Measurements from ENCODE around the gene PTPRN.

The PTPRN gene

DNA sequence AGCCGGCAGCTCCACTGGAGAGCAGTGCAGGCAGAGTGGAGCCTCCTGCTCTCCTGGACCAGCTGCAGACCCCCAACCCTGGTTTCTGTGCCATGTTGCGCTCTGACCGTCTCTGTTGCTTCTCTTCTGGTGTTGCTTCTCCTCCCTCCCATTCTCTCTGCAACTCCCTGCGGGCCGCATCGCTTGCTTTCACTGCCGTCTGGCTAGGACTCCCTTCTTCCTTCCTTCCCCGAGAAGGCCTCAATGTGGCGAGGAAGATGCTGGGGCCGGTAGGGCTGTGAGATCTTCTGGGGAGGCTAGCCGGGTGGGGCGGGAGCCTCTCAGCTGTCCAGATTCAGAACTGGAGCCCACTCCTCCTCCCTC lies 23.8 kb downstream of the PTPRN start:
- Histone ChIP-seq H4K8ac (ENCODE audit: low read depth, low read length) (no peak overlapping the region), H2BK120ac (ENCODE audit: low read depth, low read length) (no peak overlapping the region), H3K56ac (ENCODE audit: low read length) (peak overlapping the region; percentile 64), H4K5ac (ENCODE audit: low read length) (no peak overlapping the region), H2BK15ac (replicated peaks; ENCODE audit: low read depth) (no peak overlapping the region), H3K4me1 (ENCODE audit: control insufficient read depth, low read depth, low read length) (peaks cover 10% of the 10 kb centered on the region), H3K4ac (ENCODE audit: low read depth, low read length) (no peak overlapping the region), H3K18ac (ENCODE audit: low read length) (no peak overlapping the region), H3K4me2 (ENCODE audit: low read length) (no peak overlapping the region), H2BK5ac (ENCODE audit: low read length) (no peak overlapping the region), H2AK5ac (ENCODE audit: low read length) (no peak overlapping the region), H3K27me3 (ENCODE audit: insufficient read depth, low read length, poor library complexity) (no peaks in the 10 kb centered on the region), H3K27ac (ENCODE audit: low read depth, low read length) (no peak overlapping the region), H3K4me3 (ENCODE audit: low read length) (no peak overlapping the region), H3K79me1 (ENCODE audit: low read length) (no peaks in the 10 kb centered on the region), H3K36me3 (ENCODE audit: control insufficient read depth, insufficient read depth, low read length) (no peaks in the 10 kb centered on the region), H3K79me2 (ENCODE audit: control insufficient read depth, insufficient read depth, low read length) (no peaks in the 10 kb centered on the region), H3K23ac (ENCODE audit: low read length) (no peak overlapping the region), H3K9ac (ENCODE audit: low read length) (peak overlapping the region; percentile 34)
- no CpG with 5 or more reads among the region's 12 CpGs for WGBS (ENCODE audit: extremely low coverage, insufficient coverage, low lambda C conversion rate)
- DNase-seq = no peak

DNA sequence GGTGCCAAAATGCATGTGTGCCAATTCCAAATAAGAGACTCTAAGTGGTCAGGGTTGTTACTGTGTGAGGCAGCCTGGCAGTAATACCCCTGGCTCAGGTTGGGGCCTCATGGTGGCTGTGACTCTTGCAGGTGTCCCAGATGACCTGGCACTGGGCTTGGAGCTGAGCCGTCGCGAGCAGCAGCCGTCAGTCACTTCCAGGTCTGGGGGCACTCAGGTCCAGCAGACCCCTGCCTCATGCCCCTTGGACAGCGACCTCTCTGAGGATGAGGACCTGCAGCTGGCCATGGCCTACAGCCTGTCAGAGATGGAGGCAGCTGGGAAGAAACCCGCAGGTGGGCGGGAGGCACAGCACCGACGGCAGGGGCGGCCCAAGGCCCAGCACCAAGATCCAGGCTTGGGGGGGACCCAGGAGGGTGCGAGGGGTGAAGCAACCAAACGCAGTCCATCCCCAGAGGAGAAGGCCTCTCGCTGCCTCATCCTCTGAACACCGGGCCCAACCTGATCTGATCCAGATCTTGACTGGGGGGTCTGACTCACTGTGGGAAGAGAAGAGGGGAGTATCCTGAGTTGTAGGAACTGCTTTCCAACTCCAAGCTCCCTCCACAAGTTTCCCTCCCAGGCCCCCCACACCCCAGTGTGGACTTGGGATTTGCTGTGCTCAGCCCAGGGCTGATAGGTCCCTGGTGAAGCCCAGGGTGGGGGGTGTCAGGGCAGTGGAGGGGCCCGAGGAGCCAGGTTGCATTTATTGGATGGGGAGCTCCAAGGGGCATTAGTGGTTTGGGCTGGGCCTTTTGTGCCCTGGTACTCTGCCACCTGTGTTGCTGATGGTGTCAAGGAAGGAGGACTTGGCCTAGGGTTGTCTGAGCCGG lies 24.5 kb downstream of the PTPRN start:
- Histone ChIP-seq H2AK5ac (ENCODE audit: low read length) (no peak overlapping the region), H2BK5ac (ENCODE audit: low read length) (no peak overlapping the region), H3K79me2 (ENCODE audit: control insufficient read depth, insufficient read depth, low read length) (no peaks in the 10 kb centered on the region), H3K4ac (ENCODE audit: low read depth, low read length) (no peak overlapping the region), H3K18ac (ENCODE audit: low read length) (no peak overlapping the region), H3K79me1 (ENCODE audit: low read length) (no peaks in the 10 kb centered on the region), H3K9ac (ENCODE audit: low read length) (no peak overlapping the region), H3K27ac (ENCODE audit: low read depth, low read length) (no peak overlapping the region), H4K8ac (ENCODE audit: low read depth, low read length) (no peak overlapping the region), H3K4me1 (ENCODE audit: control insufficient read depth, low read depth, low read length) (peaks cover 15% of the 10 kb centered on the region), H2BK15ac (replicated peaks; ENCODE audit: low read depth) (no peak overlapping the region), H3K27me3 (ENCODE audit: insufficient read depth, low read length, poor library complexity) (no peaks in the 10 kb centered on the region), H3K4me3 (ENCODE audit: low read length) (no peak overlapping the region), H3K4me2 (ENCODE audit: low read length) (no peak overlapping the region), H2BK120ac (ENCODE audit: low read depth, low read length) (no peak overlapping the region), H3K23ac (ENCODE audit: low read length) (no peak overlapping the region), H3K36me3 (ENCODE audit: control insufficient read depth, insufficient read depth, low read length) (no peaks in the 10 kb centered on the region), H4K5ac (ENCODE audit: low read length) (no peak overlapping the region), H3K56ac (ENCODE audit: low read length) (no peak overlapping the region)
- no CpG with 5 or more reads among the region's 16 CpGs for WGBS (ENCODE audit: extremely low coverage, insufficient coverage, low lambda C conversion rate)
- no peak for DNase-seq

DNA sequence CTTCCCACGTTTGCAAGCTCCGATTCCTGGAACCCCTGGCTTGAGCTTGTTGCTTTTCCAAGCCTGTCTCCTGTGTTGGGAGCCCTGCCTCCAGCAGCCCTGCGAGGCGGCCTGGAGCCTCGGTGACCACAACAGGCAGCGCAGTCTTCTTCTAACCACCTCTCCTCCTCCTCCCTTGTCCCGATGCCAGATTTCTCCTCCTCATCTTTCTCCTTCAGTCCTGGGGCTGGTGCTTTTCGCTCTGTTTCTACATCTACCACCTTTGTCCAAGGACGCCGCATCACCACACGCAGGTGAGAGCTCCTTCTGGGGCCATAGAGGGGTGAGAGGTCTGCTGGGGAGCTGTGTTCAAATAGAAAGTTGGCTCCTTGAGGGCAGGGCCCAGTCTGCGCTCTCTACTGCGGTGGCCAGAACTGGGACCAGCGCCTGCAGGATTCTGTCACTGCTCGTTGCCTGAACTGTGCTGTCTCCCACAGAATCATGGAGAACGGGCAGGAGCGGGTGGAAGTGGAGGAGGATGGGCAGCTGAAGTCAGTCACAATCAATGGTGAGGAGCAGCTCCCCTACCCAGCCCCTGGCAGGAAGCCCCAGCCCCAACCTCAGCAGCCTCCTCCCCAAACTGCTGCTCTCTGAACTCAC lies 26.1 kb downstream of the PTPRN start:
- Histone ChIP-seq H3K23ac (ENCODE audit: low read length) (no peak overlapping the region), H3K18ac (ENCODE audit: low read length) (no peak overlapping the region), H2BK5ac (ENCODE audit: low read length) (no peak overlapping the region), H3K79me2 (ENCODE audit: control insufficient read depth, insufficient read depth, low read length) (no peaks in the 10 kb centered on the region), H2AK5ac (ENCODE audit: low read length) (no peak overlapping the region), H4K5ac (ENCODE audit: low read length) (no peak overlapping the region), H3K4me3 (ENCODE audit: low read length) (no peak overlapping the region), H3K4me1 (ENCODE audit: control insufficient read depth, low read depth, low read length) (peaks cover 22% of the 10 kb centered on the region), H3K4me2 (ENCODE audit: low read length) (no peak overlapping the region), H4K8ac (ENCODE audit: low read depth, low read length) (no peak overlapping the region), H2BK15ac (replicated peaks; ENCODE audit: low read depth) (no peak overlapping the region), H3K9ac (ENCODE audit: low read length) (no peak overlapping the region), H2BK120ac (ENCODE audit: low read depth, low read length) (no peak overlapping the region), H3K4ac (ENCODE audit: low read depth, low read length) (no peak overlapping the region), H3K79me1 (ENCODE audit: low read length) (no peaks in the 10 kb centered on the region), H3K27ac (ENCODE audit: low read depth, low read length) (no peak overlapping the region), H3K27me3 (ENCODE audit: insufficient read depth, low read length, poor library complexity) (no peaks in the 10 kb centered on the region), H3K36me3 (ENCODE audit: control insufficient read depth, insufficient read depth, low read length) (no peaks in the 10 kb centered on the region), H3K56ac (ENCODE audit: low read length) (no peak overlapping the region)
- no peak for DNase-seq
- no CpG with 5 or more reads among the region's 17 CpGs for WGBS (ENCODE audit: extremely low coverage, insufficient coverage, low lambda C conversion rate)

DNA sequence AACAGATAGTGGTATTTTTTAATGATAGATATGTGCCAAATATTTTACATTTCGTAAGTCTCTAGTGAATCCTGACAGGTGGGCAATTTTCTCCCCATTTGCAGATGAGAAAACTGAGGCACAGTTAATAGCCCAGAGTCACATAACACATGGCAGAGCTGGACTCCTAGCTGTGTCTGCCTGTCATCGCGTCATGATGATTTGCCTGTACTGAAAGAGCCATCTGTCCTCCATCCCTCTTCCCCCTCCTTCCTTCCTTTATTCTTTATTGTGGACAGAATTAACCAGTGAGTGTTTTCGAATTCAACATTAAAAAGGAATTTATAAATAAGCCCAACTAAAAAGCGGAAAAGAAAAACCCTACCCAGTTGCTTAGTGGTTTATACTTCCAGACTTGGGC lies 26.8 kb downstream of the PTPRN start:
- no peaks in the 10 kb centered on the region for H3K27me3 ChIP-seq (ENCODE audit: insufficient read depth, low read length, poor library complexity)
- no peaks in the 10 kb centered on the region for H3K36me3 ChIP-seq (ENCODE audit: control insufficient read depth, insufficient read depth, low read length)
- H2BK5ac ChIP-seq (ENCODE audit: low read length) = no peak overlapping the region
- no peak overlapping the region for H3K4me2 ChIP-seq (ENCODE audit: low read length)
- peaks cover 24% of the 10 kb centered on the region for H3K4me1 ChIP-seq (ENCODE audit: control insufficient read depth, low read depth, low read length)
- no peak overlapping the region for H2AK5ac ChIP-seq (ENCODE audit: low read length)
- H4K8ac ChIP-seq (ENCODE audit: low read depth, low read length) = no peak overlapping the region
- no peak overlapping the region for H3K18ac ChIP-seq (ENCODE audit: low read length)
- no peak overlapping the region for H3K4me3 ChIP-seq (ENCODE audit: low read length)
- no peaks in the 10 kb centered on the region for H3K79me1 ChIP-seq (ENCODE audit: low read length)
- no peak overlapping the region for H2BK120ac ChIP-seq (ENCODE audit: low read depth, low read length)
- no CpG with 5 or more reads among the region's 5 CpGs for WGBS (ENCODE audit: extremely low coverage, insufficient coverage, low lambda C conversion rate)
- no peak overlapping the region for H3K23ac ChIP-seq (ENCODE audit: low read length)
- no peak overlapping the region for H3K27ac ChIP-seq (ENCODE audit: low read depth, low read length)
- no peak overlapping the region for H3K56ac ChIP-seq (ENCODE audit: low read length)
- DNase-seq = no peak
- no peak overlapping the region for H3K9ac ChIP-seq (ENCODE audit: low read length)
- H3K4ac ChIP-seq (ENCODE audit: low read depth, low read length) = no peak overlapping the region
- no peak overlapping the region for H4K5ac ChIP-seq (ENCODE audit: low read length)
- no peak overlapping the region for H2BK15ac ChIP-seq (replicated peaks; ENCODE audit: low read depth)
- no peaks in the 10 kb centered on the region for H3K79me2 ChIP-seq (ENCODE audit: control insufficient read depth, insufficient read depth, low read length)

DNA sequence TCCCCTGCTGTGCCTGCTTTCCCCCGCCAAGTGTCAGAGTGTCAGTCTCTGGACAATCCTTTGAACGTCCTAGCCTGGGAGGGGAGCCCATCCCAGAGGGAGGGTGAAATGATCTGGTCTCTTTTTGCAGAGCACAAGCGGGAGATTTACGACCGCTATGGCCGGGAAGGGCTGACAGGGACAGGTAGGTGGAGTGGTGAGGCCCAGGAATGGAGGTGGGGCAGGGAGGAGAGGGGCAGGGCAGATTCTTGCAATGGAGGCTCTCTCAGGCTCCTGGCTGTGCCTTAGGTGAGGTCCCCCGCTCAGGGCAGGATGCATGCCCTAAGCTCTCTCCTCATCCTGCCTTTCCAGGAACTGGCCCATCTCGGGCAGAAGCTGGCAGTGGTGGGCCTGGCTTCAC lies 27.6 kb downstream of the PTPRN start:
- Histone ChIP-seq H3K9ac (ENCODE audit: low read length) (no peak overlapping the region), H3K23ac (ENCODE audit: low read length) (no peak overlapping the region), H3K27ac (ENCODE audit: low read depth, low read length) (no peak overlapping the region), H2BK5ac (ENCODE audit: low read length) (no peak overlapping the region), H3K56ac (ENCODE audit: low read length) (peak overlapping the region; percentile 3), H3K4ac (ENCODE audit: low read depth, low read length) (peak overlapping the region; percentile 40), H2AK5ac (ENCODE audit: low read length) (no peak overlapping the region), H3K79me2 (ENCODE audit: control insufficient read depth, insufficient read depth, low read length) (no peaks in the 10 kb centered on the region), H2BK120ac (ENCODE audit: low read depth, low read length) (no peak overlapping the region), H3K4me1 (ENCODE audit: control insufficient read depth, low read depth, low read length) (peaks cover 24% of the 10 kb centered on the region), H3K18ac (ENCODE audit: low read length) (no peak overlapping the region), H4K5ac (ENCODE audit: low read length) (no peak overlapping the region), H3K4me3 (ENCODE audit: low read length) (no peak overlapping the region), H2BK15ac (replicated peaks; ENCODE audit: low read depth) (no peak overlapping the region), H4K8ac (ENCODE audit: low read depth, low read length) (no peak overlapping the region), H3K79me1 (ENCODE audit: low read length) (no peaks in the 10 kb centered on the region), H3K36me3 (ENCODE audit: control insufficient read depth, insufficient read depth, low read length) (no peaks in the 10 kb centered on the region), H3K4me2 (ENCODE audit: low read length) (no peak overlapping the region), H3K27me3 (ENCODE audit: insufficient read depth, low read length, poor library complexity) (no peaks in the 10 kb centered on the region)
- peak; percentile 31 for DNase-seq
- no CpG with 5 or more reads among the region's 8 CpGs for WGBS (ENCODE audit: extremely low coverage, insufficient coverage, low lambda C conversion rate)

Measured in mesendoderm (in vitro differentiated cells).